H9 (cell line): ENCODE measurements around the gene CCDC18. TPM values are rescaled to one million over a fixed set of nuclear protein-coding genes. Genes with fewer than 3 reads are reported as not detected.
A peak's percentile ranks its signal among the peaks of the same experiment; 100 is the strongest.

Experiments
- DNase-seq: peaks from one replicate; pipeline ENCODE4 v3.0.0-alpha.2; 2017
- H2AFZ ChIP-seq: one replicate; pipeline ENCODE4 v1.6.1; 2013; ENCODE audit warnings: mild to moderate bottlenecking, low read length, control low read depth, moderate library complexity
- H2AK5ac ChIP-seq: 2 replicates; pipeline ENCODE4 v1.6.1; 2013; ENCODE audit warnings: low read length, control low read depth, mixed read lengths; ENCODE audit not compliant: insufficient read length
- H2BK120ac ChIP-seq: one replicate; pipeline ENCODE4 v1.6.1; 2013; ENCODE audit warnings: low read depth, mild to moderate bottlenecking, low read length, control low read depth, inconsistent platforms; ENCODE audit not compliant: poor library complexity, severe bottlenecking
- H2BK12ac ChIP-seq: 2 replicates; pipeline ENCODE4 v1.6.1; 2013; ENCODE audit warnings: low read length, control low read depth, mixed read lengths, low read depth; ENCODE audit not compliant: insufficient read length
- H2BK15ac ChIP-seq: 2 replicates; pipeline ENCODE4 v1.6.1; 2013; ENCODE audit warnings: low read depth, low read length, control low read depth
- H2BK20ac ChIP-seq: one replicate; pipeline ENCODE4 v1.6.1; 2013; ENCODE audit warnings: low read depth, mild to moderate bottlenecking, low read length, control low read depth, inconsistent platforms; ENCODE audit not compliant: poor library complexity, severe bottlenecking
- H2BK5ac ChIP-seq: 2 replicates; pipeline ENCODE4 v1.6.1; 2013; ENCODE audit warnings: low read length, control low read depth, mixed read lengths; ENCODE audit not compliant: insufficient read length
- H3K14ac ChIP-seq: 2 replicates; pipeline ENCODE4 v1.6.1; 2013; ENCODE audit warnings: low read length, control low read depth; ENCODE audit not compliant: insufficient read depth
- H3K18ac ChIP-seq: 2 replicates; pipeline ENCODE4 v1.6.1; 2013; ENCODE audit warnings: low read depth, mild to moderate bottlenecking, mixed read lengths, low read length, control low read depth; ENCODE audit not compliant: insufficient read length
- H3K23ac ChIP-seq: 2 replicates; pipeline ENCODE4 v1.6.1; 2013; ENCODE audit warnings: low read length, control low read depth, mixed read lengths, low read depth; ENCODE audit not compliant: insufficient read length
- H3K23me2 ChIP-seq: 2 replicates; pipeline ENCODE4 v1.6.1; 2013; ENCODE audit warnings: low read depth, mild to moderate bottlenecking, mixed read lengths, low read length, control low read depth; ENCODE audit not compliant: insufficient read length, poor library complexity, severe bottlenecking
- H3K27ac ChIP-seq: 2 replicates; pipeline ENCODE4 v1.5.1; 2013; ENCODE audit warnings: low read length, control low read depth, mixed read lengths, low read depth; ENCODE audit not compliant: insufficient read length
- H3K27me3 ChIP-seq: 2 replicates; pipeline ENCODE4 v1.6.1; 2013; ENCODE audit warnings: low read length, control low read depth, inconsistent platforms; ENCODE audit not compliant: insufficient read depth
- H3K4ac ChIP-seq: 2 replicates; pipeline ENCODE4 v1.6.1; 2013; ENCODE audit warnings: low read depth, mild to moderate bottlenecking, control low read depth, inconsistent platforms, low read length, moderate library complexity
- H3K4me1 ChIP-seq: 2 replicates; pipeline ENCODE4 v1.6.1; 2013; ENCODE audit warnings: low read length, control low read depth, inconsistent platforms; ENCODE audit not compliant: insufficient read depth
- H3K4me2 ChIP-seq: 2 replicates; pipeline ENCODE4 v1.6.1; 2013; ENCODE audit warnings: low read length, control low read depth, mixed read lengths; ENCODE audit not compliant: insufficient read length, insufficient read depth
- H3K56ac ChIP-seq: 2 replicates; pipeline ENCODE4 v1.6.1; 2013; ENCODE audit warnings: low read depth, mild to moderate bottlenecking, mixed read lengths, low read length, control low read depth; ENCODE audit not compliant: insufficient read length
- H3K79me1 ChIP-seq: 2 replicates; pipeline ENCODE4 v1.6.1; 2013; ENCODE audit warnings: low read depth, mild to moderate bottlenecking, moderate library complexity, low read length, control low read depth, inconsistent platforms; ENCODE audit not compliant: insufficient read depth, poor library complexity, severe bottlenecking
- H3K79me2 ChIP-seq: 2 replicates; pipeline ENCODE4 v1.6.1; 2013; ENCODE audit warnings: low read length, control low read depth, inconsistent platforms; ENCODE audit not compliant: insufficient read depth
- H3K9ac ChIP-seq: 2 replicates; pipeline ENCODE4 v1.6.1; 2013; ENCODE audit warnings: low read length, control low read depth, mixed read lengths; ENCODE audit not compliant: insufficient read length; ENCODE audit errors: extremely low read depth
- H3K9me3 ChIP-seq: one replicate; pipeline ENCODE4 v1.6.1; 2013; ENCODE audit warnings: low read depth, low read length, inconsistent platforms; ENCODE audit not compliant: control insufficient read depth
- H3T11ph ChIP-seq: one replicate; pipeline ENCODE4 v1.6.1; 2013; ENCODE audit warnings: mild to moderate bottlenecking, low read length, control low read depth, inconsistent platforms
- H4K20me1 ChIP-seq: one replicate; pipeline ENCODE4 v1.6.1; 2013; ENCODE audit not compliant: control insufficient read depth, insufficient read length, insufficient read depth
- H4K5ac ChIP-seq: 2 replicates; pipeline ENCODE4 v1.6.1; 2013; ENCODE audit warnings: low read depth, mild to moderate bottlenecking, mixed read lengths, low read length, control low read depth; ENCODE audit not compliant: insufficient read length
- H4K8ac ChIP-seq: replicated peaks from 2 replicates; pipeline ENCODE4 v1.6.1; 2013; ENCODE audit warnings: low read length, control low read depth, mixed read lengths, low read depth; ENCODE audit not compliant: insufficient read length
- H4K91ac ChIP-seq: 2 replicates; pipeline ENCODE4 v1.6.1; 2013; ENCODE audit warnings: low read depth, mild to moderate bottlenecking, moderate library complexity, mixed read lengths, low read length, control low read depth; ENCODE audit not compliant: insufficient read length
- H3K27ac Mint-ChIP-seq, 3 experiments: 2 replicates in 2 of 3; 3 replicates in 1 of 3; pipeline ENCODE4 v1.8.0; 2020 to 2021; ENCODE audit warnings: mixed read lengths in 3 of 3, mild to moderate bottlenecking in 1 of 3, moderate library complexity in 1 of 3
- H3K27me3 Mint-ChIP-seq: 2 replicates; pipeline ENCODE4 v1.8.0; 2021; ENCODE audit warnings: low read depth, mild to moderate bottlenecking, moderate library complexity, mixed read lengths
- H3K36me3 Mint-ChIP-seq, 3 experiments: 2 replicates in 2 of 3; 3 replicates in 1 of 3; pipeline ENCODE4 v1.8.0; 2020 to 2021; ENCODE audit warnings: low read depth in 3 of 3, mixed read lengths in 3 of 3; ENCODE audit not compliant: insufficient read depth in 1 of 3
- H3K4me1 Mint-ChIP-seq, 2 experiments: 2 replicates each; pipeline ENCODE4 v1.8.0; 2020; ENCODE audit warnings: mixed read lengths in 2 of 2
- H3K4me3 Mint-ChIP-seq, 2 experiments: 2 replicates in 1 of 2; 3 replicates in 1 of 2; pipeline ENCODE4 v1.8.0; 2020 to 2021; ENCODE audit warnings: mild to moderate bottlenecking in 2 of 2, mixed read lengths in 2 of 2, moderate library complexity in 1 of 2
- H3K9me3 Mint-ChIP-seq, 2 experiments: 2 replicates in 1 of 2; 3 replicates in 1 of 2; pipeline ENCODE4 v1.8.0; 2020; ENCODE audit warnings: mild to moderate bottlenecking in 2 of 2, mixed read lengths in 2 of 2, moderate library complexity in 1 of 2
- CTCF ChIP-seq: fragments of 200-600 bp; sonication (generic); conservative IDR thresholded peaks from 3 replicates; pipeline ENCODE4 v1.8.0; 2021; ENCODE audit warnings: antibody characterized with exemption, mild to moderate bottlenecking
- WGBS: extraction: QIAGEN DNeasy Blood & Tissue Kit; methylation state at CpG from one replicate; pipeline ENCODE4 v1.1.7; 2013; ENCODE audit warnings: missing lambda C conversion rate, low lambda C conversion rate, mixed read lengths; ENCODE audit not compliant: insufficient read length; ENCODE audit errors: extremely low coverage; 5-methylcytosine and 5-hydroxymethylcytosine counted together
- total RNA-seq: library from RNA; stranded (reverse); gene quantifications from 2 replicates; pipeline ENCODE4 v1.2.1, GENCODE V29; 2021

Gene CCDC18
- total RNA-seq, 1 experiment from 2014 or later = 19.5 TPM

- Histone ChIP-seq H2BK15ac (no peak overlapping the region), H3K18ac (no peak overlapping the region), H4K5ac (no peak overlapping the region), H4K8ac (no peak overlapping the region), H4K91ac (no peak overlapping the region), H3K4me1 (no peaks in the 10 kb centered on the region), H3T11ph (no peak overlapping the region), H3K14ac (no peak overlapping the region), H3K9ac (no peak overlapping the region), H4K20me1 (no peaks in the 10 kb centered on the region), H2BK12ac (no peak overlapping the region), H3K9me3 (no peaks in the 10 kb centered on the region), H3K79me1 (peaks cover 4% of the 10 kb centered on the region), H3K27me3 (no peaks in the 10 kb centered on the region), H3K4ac (no peak overlapping the region), H2BK120ac (no peak overlapping the region), H3K56ac (no peak overlapping the region), H3K4me2 (peak overlapping the region; percentile 8), H2AK5ac (no peak overlapping the region), H3K27ac (no peak overlapping the region), H3K79me2 (peaks cover 6% of the 10 kb centered on the region; the same call in 1 of the 2 replicates), H2BK20ac (no peak overlapping the region), H2AFZ (no peak overlapping the region), H3K23me2 (no peaks in the 10 kb centered on the region), H2BK5ac (no peak overlapping the region), H3K23ac (no peak overlapping the region)
- H3K27me3 Mint-ChIP-seq = no peaks in the 10 kb centered on the region; the same call in 1 of the 2 replicates
- H3K4me3 Mint-ChIP-seq = peak overlapping the region; percentile 91 to 94
- H3K9me3 Mint-ChIP-seq = peaks cover 0 to 3% of the 10 kb centered on the region in 2 experiments; a peak in 1 of 5 replicates
- no CpG with 5 or more reads among the region's 5 CpGs for WGBS
- DNase-seq = no peak
- H3K4me1 Mint-ChIP-seq = peaks cover 22 to 34% of the 10 kb centered on the region in 2 experiments
- peak overlapping the region in 1 of 3 experiments; percentile 10; a peak in 1 of 7 replicates for H3K27ac Mint-ChIP-seq
- TF ChIP-seq CTCF = no peak
- H3K36me3 Mint-ChIP-seq = peaks cover 0 to 7% (median 7%) of the 10 kb centered on the region in 3 experiments; a peak in 5 of 7 replicates
Observed at GRCh38 chr1:93178418-93178817, 2.1 kb upstream of the CCDC18 start.
